ENCODE results near the gene PIGW. TPM values are rescaled to one million over a fixed set of nuclear protein-coding genes. Genes with fewer than 3 reads are reported as not detected.
A peak's percentile ranks its signal among the peaks of the same experiment; 100 is the strongest.

The PIGW gene
- polyA plus RNA-seq, 2 of the 4 experiments (the other 2 are of a cell fraction): 30.0 to 32.3 TPM

- CTCF ChIA-PET: interaction anchor here (0.8 to 4.0 kb wide), 10 partner anchors 10 to 61 kb away, joined by 3 to 19 read pairs (median 3); partner anchors contain the start of genes DHRS11, MRM1, MYO19 and PIGW
- no peaks in the 10 kb centered on the region for H3K9me3 ChIP-seq
- ATAC-seq (peak; percentile 80 to 85), DNase-seq (ENCODE audit: low read depth in 1 of 2, low spot score in 1 of 2) (peak; percentile 85 to 94), FAIRE-seq (no peak)
- peak within 1 kb of the TSS; percentile 81 for H3K4me3 ChIP-seq
- peaks cover 28% of the 10 kb centered on the region for H3K4me1 ChIP-seq
- H3K27ac ChIP-seq: peak within 1 kb of the TSS; percentile 96 to 97
- POLR2A ChIA-PET: interaction anchor here (0.6 to 4.0 kb wide), 11 partner anchors 9 to 1011 kb away, joined by 3 to 81 read pairs (median 4); partner anchors contain the start of genes MRM1, MYO19 and PIGW
- 2% methylated on average over 56 of the region's 71 CpGs for WGBS (ENCODE audit: missing lambda C conversion rate)
- H3K4me2 ChIP-seq: peak within 1 kb of the TSS; percentile 92
- no peak for TF ChIP-seq MYC (IDR thresholded peaks at IDR 0.05; ENCODE audit: borderline replicate concordance, low read length)
- TF ChIP-seq USF2 (IDR thresholded peaks at IDR 0.05): no peak
- peak; percentile 87; the same call in 1 of the 2 replicates for TF ChIP-seq MAZ (IDR thresholded peaks at IDR 0.05; ENCODE audit: borderline replicate concordance, low read depth, low read length)
- TF ChIP-seq HOXB5 (CRISPR knock-in tag; IDR thresholded peaks at IDR 0.05): no peak
- no peak for TF ChIP-seq POLR2AphosphoS2 (conservative IDR thresholded peaks at IDR 0.05; ENCODE audit: low read length)
- no peak for TF ChIP-seq JUNB (IDR thresholded peaks at IDR 0.05)
- no peak for TF ChIP-seq HES2 (IDR thresholded peaks at IDR 0.05)
- peak; percentile 92 for TF ChIP-seq CHD2 (IDR thresholded peaks at IDR 0.05; ENCODE audit: low read length, partially characterized antibody)
- TF ChIP-seq EHF (CRISPR knock-in tag; IDR thresholded peaks at IDR 0.05): no peak
- TF ChIP-seq EP300 (IDR thresholded peaks at IDR 0.05): no peak
- no peak for TF ChIP-seq RARB (CRISPR knock-in tag; IDR thresholded peaks at IDR 0.05)
- TF ChIP-seq ZFP36 (IDR thresholded peaks at IDR 0.05; ENCODE audit: borderline replicate concordance, partially characterized antibody): no peak
- 0 out of 2 replicates have a peak, but pooled peaks have one; percentile 34 for TF ChIP-seq ATOH8 (CRISPR knock-in tag; IDR thresholded peaks at IDR 0.05; ENCODE audit: low read depth)
- no peak for TF ChIP-seq HOXA7 (CRISPR knock-in tag; IDR thresholded peaks at IDR 0.05)
- TF ChIP-seq CHD4 (IDR thresholded peaks at IDR 0.05; ENCODE audit: borderline replicate concordance): no peak
- TF ChIP-seq PBX3 (IDR thresholded peaks at IDR 0.05): no peak
- TF ChIP-seq PHF8 (IDR thresholded peaks at IDR 0.05; ENCODE audit: borderline replicate concordance, low read depth): peak; percentile 78
- TF ChIP-seq BCL3 (IDR thresholded peaks at IDR 0.05): peak; percentile 82
- no peak for TF ChIP-seq BHLHE40 (IDR thresholded peaks at IDR 0.05; ENCODE audit: low read depth, low read length)
- no peak for TF ChIP-seq CEBPB (IDR thresholded peaks at IDR 0.05)
- peak; percentile 57 for TF ChIP-seq MAX (IDR thresholded peaks at IDR 0.05)
- no peak for TF ChIP-seq ELK1 (IDR thresholded peaks at IDR 0.05; ENCODE audit: low read depth, low read length)
- no peak for TF ChIP-seq MAFK (IDR thresholded peaks at IDR 0.05; ENCODE audit: partially characterized antibody)
- no peak for TF ChIP-seq NR3C1 (IDR thresholded peaks at IDR 0.05)
- no peak for TF ChIP-seq HOXB13 (CRISPR knock-in tag; IDR thresholded peaks at IDR 0.05; ENCODE audit: low read depth)
- TF ChIP-seq ZSCAN20 (CRISPR knock-in tag; IDR thresholded peaks at IDR 0.05): no peak
- TF ChIP-seq FOXS1 (CRISPR knock-in tag; IDR thresholded peaks at IDR 0.05): no peak
- no peak; the same call in 1 of the 2 replicates for TF ChIP-seq GATA3 (IDR thresholded peaks at IDR 0.05; ENCODE audit: borderline replicate concordance)
- TF ChIP-seq RNF2 (IDR thresholded peaks at IDR 0.05; ENCODE audit: borderline replicate concordance, low read depth): no peak
- no peak for TF ChIP-seq RFX5 (IDR thresholded peaks at IDR 0.05)
- no peak for TF ChIP-seq KDM1A (IDR thresholded peaks at IDR 0.05; ENCODE audit: low read depth)
- TF ChIP-seq SREBF2 (IDR thresholded peaks at IDR 0.05): no peak
Observed at GRCh38 chr17:36544307-36545076, 9.7 kb downstream of the PIGW start, which contains the start of gene GGNBP2. Gene GGNBP2, plus strand, starts transcription at chr17:36544919. Its CDS starts 806 bp downstream, at chr17:36545725.

Measured in A549 (cell line).